Body of pancreas (tissue), 4 donors: Measurements from ENCODE around the gene GRM4.
A peak's percentile ranks its signal among the peaks of the same experiment; 100 is the strongest.

Experiments used
- POLR2A ChIP-seq, 3 donors: fragments of 450-650 bp; IDR thresholded peaks; one replicate each; pipeline ENCODE4 v1.6.1; 2016; ENCODE audit warnings: antibody characterized with exemption in 3 of 3, mild to moderate bottlenecking in 2 of 3
- TF ChIP-seq, protein P1 (sequence below), 7 experiments: fragments of 450-650 bp in 4 of 7; fragments of 200-600 bp in 3 of 7; sonication (generic) in 3 of 7; IDR thresholded peaks; one replicate each; pipeline ENCODE4 v1.5.1; 2016 to 2019; ENCODE audit warnings: antibody characterized with exemption in 7 of 7

DNA sequence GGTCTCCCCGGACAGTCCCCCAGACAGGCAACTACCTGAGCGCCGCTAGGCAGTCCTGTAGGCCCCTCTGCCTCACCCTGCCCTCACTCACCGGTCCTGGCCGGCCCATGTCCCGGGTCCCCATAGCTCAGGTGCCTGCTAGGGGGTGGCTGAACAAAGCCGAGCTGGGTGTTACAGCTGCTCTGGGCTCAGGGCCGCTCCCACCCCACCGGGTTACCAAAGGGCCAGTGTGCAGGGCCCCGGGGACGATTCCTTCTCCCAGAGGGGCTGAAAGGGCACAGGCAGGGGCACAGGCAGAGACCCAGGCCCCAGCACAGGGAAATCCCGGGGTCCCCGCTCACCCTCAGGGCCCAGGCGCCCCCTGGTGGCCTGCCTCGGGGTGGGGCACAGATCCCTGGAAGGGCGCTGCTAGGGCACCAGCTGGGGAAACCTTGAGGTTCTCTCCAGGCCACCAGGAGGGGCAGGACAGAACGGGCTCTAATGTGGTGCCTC is 118.4 kb downstream of the GRM4 start:
- TF ChIP-seq, protein P1, sequence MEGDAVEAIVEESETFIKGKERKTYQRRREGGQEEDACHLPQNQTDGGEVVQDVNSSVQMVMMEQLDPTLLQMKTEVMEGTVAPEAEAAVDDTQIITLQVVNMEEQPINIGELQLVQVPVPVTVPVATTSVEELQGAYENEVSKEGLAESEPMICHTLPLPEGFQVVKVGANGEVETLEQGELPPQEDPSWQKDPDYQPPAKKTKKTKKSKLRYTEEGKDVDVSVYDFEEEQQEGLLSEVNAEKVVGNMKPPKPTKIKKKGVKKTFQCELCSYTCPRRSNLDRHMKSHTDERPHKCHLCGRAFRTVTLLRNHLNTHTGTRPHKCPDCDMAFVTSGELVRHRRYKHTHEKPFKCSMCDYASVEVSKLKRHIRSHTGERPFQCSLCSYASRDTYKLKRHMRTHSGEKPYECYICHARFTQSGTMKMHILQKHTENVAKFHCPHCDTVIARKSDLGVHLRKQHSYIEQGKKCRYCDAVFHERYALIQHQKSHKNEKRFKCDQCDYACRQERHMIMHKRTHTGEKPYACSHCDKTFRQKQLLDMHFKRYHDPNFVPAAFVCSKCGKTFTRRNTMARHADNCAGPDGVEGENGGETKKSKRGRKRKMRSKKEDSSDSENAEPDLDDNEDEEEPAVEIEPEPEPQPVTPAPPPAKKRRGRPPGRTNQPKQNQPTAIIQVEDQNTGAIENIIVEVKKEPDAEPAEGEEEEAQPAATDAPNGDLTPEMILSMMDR (IDR thresholded peaks at IDR 0.05): peak; percentile 44 to 67 (median 59)
- no peak for TF ChIP-seq POLR2A (IDR thresholded peaks at IDR 0.05)
